IMR-90 (cell line): Measurements from ENCODE around the gene SLC25A41. TPM values are rescaled to one million over a fixed set of nuclear protein-coding genes. Genes with fewer than 3 reads are reported as not detected.

Source experiments
- ATAC-seq: fragments of 200-7000 bp; cut with Tn5 transposase; 2 replicates; pipeline ENCODE4 v1.9.1; 2020; ENCODE audit warnings: low read depth, mild to moderate bottlenecking, moderate library complexity
- BruUV-seq: library from RNA; stranded (reverse); fragments of 400-500 nt; replicated peaks from 2 replicates; lab custom pipeline; 2021; lab: Mats Ljungman, UMichigan
- CTCF ChIA-PET: fragments of 300-600 bp; formaldehyde crosslinking; extraction: SDS; loops from one replicate; lab custom pipeline; 2021; ENCODE audit warnings: antibody characterized with exemption; lab: Yijun Ruan, JAX
- POLR2A ChIA-PET: fragments of 300-600 bp; sonication (Branson Sonifier 250); formaldehyde crosslinking; loops from one replicate; lab custom pipeline; 2022; ENCODE audit warnings: antibody characterized with exemption; ENCODE audit not compliant: unreplicated experiment; lab: Charles Lee
- DNase-seq: peaks from one replicate; pipeline ENCODE4 v3.0.0; 2013
- H2AFZ ChIP-seq: replicated peaks from 2 replicates; pipeline ENCODE3; 2013; ENCODE audit warnings: low read length, mild to moderate bottlenecking; ENCODE audit not compliant: poor library complexity
- H2AK5ac ChIP-seq: 2 replicates; pipeline ENCODE4 v1.6.1; 2013; ENCODE audit warnings: low read depth, low read length, inconsistent platforms
- H2AK9ac ChIP-seq: replicated peaks from 2 replicates; pipeline ENCODE3; 2013; ENCODE audit warnings: mild to moderate bottlenecking, low read depth, low read length, moderate library complexity; ENCODE audit not compliant: poor library complexity
- H2BK120ac ChIP-seq: 2 replicates; pipeline ENCODE4 v1.6.1; 2013; ENCODE audit warnings: low read depth, low read length, inconsistent platforms
- H2BK15ac ChIP-seq: 3 replicates; pipeline ENCODE4 v1.6.1; 2013; ENCODE audit warnings: low read depth, low read length, inconsistent platforms
- H2BK20ac ChIP-seq: 2 replicates; pipeline ENCODE4 v1.6.1; 2013; ENCODE audit warnings: low read depth, mild to moderate bottlenecking, inconsistent platforms, low read length, moderate library complexity
- H2BK5ac ChIP-seq: 2 replicates; pipeline ENCODE4 v1.6.1; 2013; ENCODE audit warnings: mild to moderate bottlenecking, low read depth, low read length, inconsistent platforms; ENCODE audit not compliant: poor library complexity, severe bottlenecking
- H3K14ac ChIP-seq: replicated peaks from 2 replicates; pipeline ENCODE4 v1.6.1; 2013; ENCODE audit warnings: low read depth, low read length, inconsistent platforms
- H3K18ac ChIP-seq: 2 replicates; pipeline ENCODE4 v1.6.1; 2013; ENCODE audit warnings: low read depth, low read length, control low read depth
- H3K23ac ChIP-seq: 2 replicates; pipeline ENCODE4 v1.6.1; 2013; ENCODE audit warnings: low read depth, low read length, inconsistent platforms
- H3K27ac ChIP-seq: 2 replicates; pipeline ENCODE4 v1.5.1; 2013; ENCODE audit warnings: mild to moderate bottlenecking, control low read depth, low read length; ENCODE audit not compliant: insufficient read depth
- H3K27me3 ChIP-seq: 2 replicates; pipeline ENCODE4 v1.6.1; 2013; ENCODE audit warnings: low read length; ENCODE audit not compliant: control insufficient read depth, insufficient read depth
- H3K36me3 ChIP-seq: 2 replicates; pipeline ENCODE4 v1.6.1; 2013; ENCODE audit warnings: low read length, mixed read lengths; ENCODE audit not compliant: control insufficient read depth, insufficient read depth
- H3K4ac ChIP-seq: 2 replicates; pipeline ENCODE4 v1.6.1; 2013; ENCODE audit warnings: low read depth, low read length, inconsistent platforms
- H3K4me1 ChIP-seq: 2 replicates; pipeline ENCODE4 v1.6.1; 2013; ENCODE audit warnings: low read length, mixed read lengths; ENCODE audit not compliant: control insufficient read depth, insufficient read depth
- H3K4me2 ChIP-seq: 2 replicates; pipeline ENCODE4 v1.6.1; 2013; ENCODE audit warnings: low read depth, mild to moderate bottlenecking, control low read depth, low read length, moderate library complexity
- H3K4me3 ChIP-seq: 2 replicates; pipeline ENCODE4 v1.5.1; 2013; ENCODE audit warnings: low read depth, mild to moderate bottlenecking, control low read depth, low read length, moderate library complexity; ENCODE audit not compliant: insufficient read depth
- H3K56ac ChIP-seq: 2 replicates; pipeline ENCODE4 v1.6.1; 2013; ENCODE audit warnings: low read length, inconsistent platforms; ENCODE audit not compliant: insufficient read depth; ENCODE audit errors: extremely low read depth
- H3K79me1 ChIP-seq, 2 experiments: 2 replicates each; pipeline ENCODE4 v1.6.1; 2013; ENCODE audit warnings: low read length in 2 of 2, inconsistent platforms in 1 of 2, low read depth in 1 of 2
- H3K9ac ChIP-seq: 2 replicates; pipeline ENCODE4 v1.6.1; 2013; ENCODE audit warnings: low read depth, low read length, control low read depth
- H3K9me1 ChIP-seq: 2 replicates; pipeline ENCODE4 v1.6.1; 2013; ENCODE audit warnings: low read length, inconsistent platforms; ENCODE audit not compliant: insufficient read depth
- H3K9me3 ChIP-seq: 2 replicates; pipeline ENCODE4 v1.6.1; 2013; ENCODE audit warnings: low read length; ENCODE audit not compliant: control insufficient read depth, insufficient read depth
- H4K20me1 ChIP-seq: 2 replicates; pipeline ENCODE4 v1.6.1; 2013; ENCODE audit warnings: low read length, inconsistent platforms; ENCODE audit not compliant: insufficient read depth
- H4K5ac ChIP-seq: 2 replicates; pipeline ENCODE4 v1.6.1; 2013; ENCODE audit warnings: mild to moderate bottlenecking, low read depth, low read length, control low read depth
- H4K8ac ChIP-seq, 2 experiments: 2 replicates each; pipeline ENCODE4 v1.6.1; 2013; ENCODE audit warnings: low read depth in 2 of 2, low read length in 2 of 2, control low read depth in 1 of 2, inconsistent platforms in 1 of 2
- H4K91ac ChIP-seq: 2 replicates; pipeline ENCODE4 v1.6.1; 2013; ENCODE audit warnings: low read depth, low read length, inconsistent platforms; ENCODE audit not compliant: insufficient read depth
- BHLHE40 ChIP-seq: fragments of 150-350 bp; IDR thresholded peaks from 2 replicates; pipeline ENCODE4 v1.6.1; 2016; ENCODE audit warnings: mild to moderate bottlenecking, low read depth, low read length
- CHD1 ChIP-seq: IDR thresholded peaks from 2 replicates; pipeline ENCODE4 v1.6.1; 2012; ENCODE audit warnings: low read depth, low read length, improper control_type of control experiment
- CTCF ChIP-seq: conservative IDR thresholded peaks from 2 replicates; pipeline ENCODE4 v1.5.1; 2012; ENCODE audit warnings: mild to moderate bottlenecking, low read depth, low read length, improper control_type of control experiment
- FOS ChIP-seq: fragments of 150-350 bp; IDR thresholded peaks from 2 replicates; pipeline ENCODE4 v1.6.1; 2016; ENCODE audit warnings: low read depth, low read length
- MAFK ChIP-seq: IDR thresholded peaks from 2 replicates; pipeline ENCODE4 v1.6.1; 2012; ENCODE audit warnings: low read depth, low read length, improper control_type of control experiment
- MAZ ChIP-seq: IDR thresholded peaks from 2 replicates; pipeline ENCODE4 v1.6.1; 2012; ENCODE audit warnings: low read depth, mild to moderate bottlenecking, low read length, improper control_type of control experiment, moderate library complexity, borderline replicate concordance
- MXI1 ChIP-seq: IDR thresholded peaks from 2 replicates; pipeline ENCODE4 v1.6.1; 2012; ENCODE audit warnings: low read depth, mild to moderate bottlenecking, low read length, moderate library complexity, borderline replicate concordance
- POLR2A ChIP-seq: IDR thresholded peaks from 2 replicates; pipeline ENCODE4 v1.6.1; 2012; ENCODE audit warnings: mild to moderate bottlenecking, low read depth, low read length
- RAD21 ChIP-seq: IDR thresholded peaks from 2 replicates; pipeline ENCODE4 v1.6.1; 2012; ENCODE audit warnings: low read length, improper control_type of control experiment
- RCOR1 ChIP-seq: IDR thresholded peaks from 2 replicates; pipeline ENCODE4 v1.6.1; 2012; ENCODE audit warnings: mild to moderate bottlenecking, low read length, improper control_type of control experiment; ENCODE audit not compliant: insufficient replicate concordance
- RFX5 ChIP-seq: IDR thresholded peaks from 2 replicates; pipeline ENCODE4 v1.8.0; 2012; ENCODE audit warnings: low read depth, mild to moderate bottlenecking, low read length, moderate library complexity
- USF2 ChIP-seq: fragments of 150-350 bp; IDR thresholded peaks from 2 replicates; pipeline ENCODE4 v1.6.1; 2017; ENCODE audit warnings: mild to moderate bottlenecking, antibody characterized with exemption, low read length, low read depth
- WGBS, 2 experiments: methylation state at CpG; one replicate each; pipeline versions ENCODE4 v1.1.5 to v1.1.7; 2013; ENCODE audit warnings: missing lambda C conversion rate in 2 of 2; ENCODE audit not compliant: insufficient read length in 1 of 2; ENCODE audit errors: extremely low coverage in 2 of 2; 5-methylcytosine and 5-hydroxymethylcytosine counted together
- dilution Hi-C: fragments of 300-500 bp; cut with HindIII; formaldehyde crosslinking; loops from one replicate; pipeline ENCODE4 v1.14.3; 2018; ENCODE audit warnings: low sequenced_read_pairs; ENCODE audit not compliant: unreplicated experiment
- in situ Hi-C: fragments of 300-500 bp; cut with MboI; formaldehyde crosslinking; loops from 3 replicates; pipeline ENCODE4 v1.14.3; 2019; ENCODE audit warnings: low sequenced_read_pairs, inconsistent platforms, mixed read lengths
- intact Hi-C: fragments of 100-400 bp; cut with micrococcal nuclease; formaldehyde crosslinking; loops from 2 replicates; pipeline ENCODE4 v1.10.0; 2022
- polyA plus RNA-seq, 3 experiments: library from polyadenylated mRNA; depleted of rRNA; stranded (reverse); fragments of >200 nt; gene quantifications; 2 replicates each; pipeline ENCODE4 v1.2.3, GENCODE V29; 2012; ENCODE audit warnings: low replicate concordance in 1 of 3
- total RNA-seq: library from RNA; depleted of rRNA; stranded (reverse); fragments of >200 nt; gene quantifications from 2 replicates; pipeline ENCODE4 v1.2.3, GENCODE V29; 2012

Gene SLC25A41
- total and polyA plus RNA-seq, 2 of the 4 experiments (the other 2 are of a cell fraction) = not detected

GRCh38 chr19:6413291-6413690 is 20.3 kb downstream of the SLC25A41 start:
- no peak for DNase-seq
- intact Hi-C loops (loop anchor here (10.0 kb wide), 1 partner anchor 368 kb away; no protein-coding TSS in a partner anchor), in situ Hi-C loops (no loop called here), dilution Hi-C loops (no loop called here)
- no peak overlapping the region for H3K14ac ChIP-seq
- H3K79me1 ChIP-seq = peaks cover 0 to 12% of the 10 kb centered on the region in 2 experiments; a peak in 2 of 4 replicates
- no peak overlapping the region for H2BK120ac ChIP-seq
- ATAC-seq = no peak
- no peak overlapping the region for H2AK9ac ChIP-seq
- H3K36me3 ChIP-seq = peaks cover 48% of the 10 kb centered on the region
- no peaks in the 10 kb centered on the region for H3K4me1 ChIP-seq
- H3K27me3 ChIP-seq = no peaks in the 10 kb centered on the region
- POLR2A ChIA-PET = no interaction called here
- H4K5ac ChIP-seq = no peak overlapping the region
- no peak overlapping the region for H3K4ac ChIP-seq
- no peak overlapping the region for H2AK5ac ChIP-seq
- no peak overlapping the region for H4K8ac ChIP-seq
- no peak overlapping the region for H2BK5ac ChIP-seq
- no peak overlapping the region for H2BK20ac ChIP-seq
- TF ChIP-seq CHD1 (no peak), CTCF (no peak), POLR2A (no peak), MXI1 (no peak), MAFK (no peak), RCOR1 (no peak), FOS (no peak), MAZ (no peak), USF2 (no peak), RFX5 (no peak), BHLHE40 (no peak), RAD21 (no peak)
- no peak overlapping the region for H2AFZ ChIP-seq
- no peak overlapping the region for H3K9ac ChIP-seq
- no CpG with 5 or more reads among the region's 10 CpGs for WGBS, 2 experiments
- no TSS peak for BruUV-seq
- CTCF ChIA-PET = no interaction called here
- no peak overlapping the region for H2BK15ac ChIP-seq
- H4K20me1 ChIP-seq = peaks cover 11% of the 10 kb centered on the region
- no peak overlapping the region for H4K91ac ChIP-seq
- H3K4me3 ChIP-seq = no peak overlapping the region
- no peak overlapping the region for H3K56ac ChIP-seq
- H3K27ac ChIP-seq = no peak overlapping the region
- no peaks in the 10 kb centered on the region for H3K9me3 ChIP-seq
- no peaks in the 10 kb centered on the region; the same call in 1 of the 2 replicates for H3K9me1 ChIP-seq
- no peak overlapping the region for H3K4me2 ChIP-seq
- H3K23ac ChIP-seq = no peak overlapping the region
- H3K18ac ChIP-seq = no peak overlapping the region
